Dermis lymphatic vessel endothelial cell (primary cell): ENCODE results near the gene SUZ12. TPM values are rescaled to one million over a fixed set of nuclear protein-coding genes. Genes with fewer than 3 reads are reported as not detected.

Experiments used
- total RNA-seq: library from RNA; depleted of rRNA; stranded (reverse); fragments of >200 nt; gene quantifications from 2 replicates; pipeline ENCODE4 v1.2.1, GENCODE V29; 2014

Gene SUZ12
- 19.2 and 23.0 TPM in 2 replicates for total RNA-seq

DNA sequence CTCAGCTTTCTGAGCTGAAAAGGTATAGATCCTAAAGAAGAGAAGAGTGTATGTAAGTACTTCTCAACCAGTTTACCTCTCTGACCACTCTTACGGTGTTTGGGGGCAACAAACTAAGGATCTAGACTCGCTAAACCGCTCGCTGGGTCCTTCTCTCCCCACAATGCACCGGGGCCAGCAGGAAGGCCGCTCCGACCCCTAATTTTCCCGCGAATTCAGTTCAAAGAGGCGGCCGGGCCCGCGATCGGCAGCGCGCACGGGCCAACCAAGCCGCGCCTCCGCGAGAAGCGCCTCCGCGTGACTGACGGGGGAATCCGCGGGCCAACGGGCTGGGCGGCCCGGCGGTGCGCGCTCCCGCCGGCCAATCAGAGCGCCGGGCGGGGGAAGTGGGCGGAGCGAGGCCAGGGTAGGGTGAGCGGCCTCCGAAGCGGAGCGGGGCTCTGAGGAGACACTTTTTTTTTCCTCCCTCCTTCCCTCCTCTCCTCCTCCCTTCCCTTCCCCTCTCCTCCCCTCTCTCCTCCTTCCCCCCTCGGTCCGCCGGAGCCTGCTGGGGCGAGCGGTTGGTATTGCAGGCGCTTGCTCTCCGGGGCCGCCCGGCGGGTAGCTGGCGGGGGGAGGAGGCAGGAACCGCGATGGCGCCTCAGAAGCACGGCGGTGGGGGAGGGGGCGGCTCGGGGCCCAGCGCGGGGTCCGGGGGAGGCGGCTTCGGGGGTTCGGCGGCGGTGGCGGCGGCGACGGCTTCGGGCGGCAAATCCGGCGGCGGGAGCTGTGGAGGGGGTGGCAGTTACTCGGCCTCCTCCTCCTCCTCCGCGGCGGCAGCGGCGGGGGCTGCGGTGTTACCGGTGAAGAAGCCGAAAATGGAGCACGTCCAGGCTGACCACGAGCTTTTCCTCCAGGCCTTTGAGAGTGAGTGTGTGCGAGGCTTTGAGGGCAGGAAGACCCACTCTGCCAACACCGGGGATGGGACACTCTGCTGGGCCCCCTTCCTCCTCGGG lies at the start of gene SUZ12:
TSS of gene SUZ12 (plus strand) at position 393 of the 995 bp plus-strand sequence. CDS start at position 633, 240 bp downstream.

DNA sequence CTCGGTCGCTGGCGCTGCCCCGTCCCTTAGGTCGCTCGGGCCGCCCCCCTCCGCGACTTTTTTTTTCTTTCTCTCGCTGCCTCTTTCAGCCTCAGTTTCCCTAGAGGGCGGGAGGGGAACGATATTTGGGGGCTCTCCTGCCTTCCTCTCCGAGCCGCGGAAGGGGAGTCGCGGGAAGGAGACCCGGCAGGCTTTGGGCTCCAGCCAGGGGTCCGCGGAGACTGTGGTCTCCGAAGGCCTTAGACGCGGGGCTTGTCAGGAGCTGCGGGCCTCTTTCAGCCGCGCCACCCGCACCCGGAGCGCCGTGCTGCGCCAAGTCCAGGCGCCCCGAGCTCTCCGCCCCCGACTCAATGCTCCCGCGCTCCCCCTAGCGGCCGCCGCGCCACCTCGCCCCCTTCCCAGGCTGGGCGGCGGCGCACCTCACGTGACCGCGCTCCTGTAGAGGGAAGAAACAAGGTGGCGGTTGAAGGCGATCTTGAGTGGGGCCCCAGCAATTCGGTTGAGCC lies 70.2 kb downstream of the SUZ12 start, which contains the start of gene LRRC37B:
TSS of gene LRRC37B (plus strand) at position 427 of the 506 bp plus-strand sequence. CDS start 14,010 bp downstream, outside the sequence.

Other genes starting within 250 kb of the SUZ12 start
- gene COPRS, start 77.8 kb upstream of the SUZ12 start, total RNA-seq = 63.0 and 63.9 TPM in 2 replicates
- 18.6 and 28.8 TPM in 2 replicates for gene UTP6, start 35.3 kb upstream of the SUZ12 start, total RNA-seq
- 7.3 and 8.8 TPM in 2 replicates for gene LRRC37B, start 70.4 kb downstream of the SUZ12 start, total RNA-seq
- 27.6 and 28.0 TPM in 2 replicates for gene RHOT1, start 205.5 kb downstream of the SUZ12 start, total RNA-seq